ENCODE data around the gene LCN12. TPM values are rescaled to one million over a fixed set of nuclear protein-coding genes. Genes with fewer than 3 reads are reported as not detected.
A peak's percentile ranks its signal among the peaks of the same experiment; 100 is the strongest.

The LCN12 gene
- total and polyA plus RNA-seq, 2 experiments from 2014 or later = 11.4 to 19.7 TPM

DNA sequence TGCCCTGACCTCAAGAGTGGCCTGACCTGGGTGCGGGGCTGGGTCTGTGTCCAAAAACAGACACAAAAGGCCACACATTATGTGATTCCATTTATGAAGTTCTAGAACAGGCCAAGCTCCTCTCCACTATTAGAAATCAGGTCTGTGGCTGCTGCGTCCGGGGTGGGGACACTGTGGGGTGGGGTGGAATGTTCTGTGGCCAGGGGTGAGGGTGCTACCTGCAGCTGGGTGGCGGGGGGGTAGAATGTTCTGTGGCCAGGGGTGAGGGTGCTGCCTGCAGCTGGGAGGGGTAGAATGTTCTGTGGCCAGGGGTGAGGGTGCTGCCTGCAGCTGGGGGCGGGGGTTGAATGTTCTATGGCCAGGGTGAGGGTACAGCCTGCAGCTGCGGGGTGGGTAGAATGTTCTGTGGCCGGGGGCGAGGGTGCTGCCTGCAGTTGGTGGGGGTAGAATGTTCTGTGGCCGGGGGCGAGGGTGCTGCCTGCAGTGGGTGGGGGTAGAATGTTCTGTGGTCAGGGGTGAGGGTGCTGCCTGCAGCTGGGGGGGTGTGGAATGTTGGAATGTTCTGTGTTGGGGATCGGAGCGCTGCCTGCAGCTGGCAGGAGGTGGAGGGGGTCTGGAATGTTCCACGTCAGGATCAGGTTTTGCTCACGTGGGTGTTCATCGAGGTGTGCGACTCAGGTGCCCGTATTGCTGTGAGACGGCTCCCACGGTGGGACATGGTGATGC is 8.3 kb downstream of the LCN12 start:
- DNase-seq (ENCODE audit: low read depth in 1 of 2, low spot score in 1 of 2) = no peak
- TF ChIP-seq, protein P1, sequence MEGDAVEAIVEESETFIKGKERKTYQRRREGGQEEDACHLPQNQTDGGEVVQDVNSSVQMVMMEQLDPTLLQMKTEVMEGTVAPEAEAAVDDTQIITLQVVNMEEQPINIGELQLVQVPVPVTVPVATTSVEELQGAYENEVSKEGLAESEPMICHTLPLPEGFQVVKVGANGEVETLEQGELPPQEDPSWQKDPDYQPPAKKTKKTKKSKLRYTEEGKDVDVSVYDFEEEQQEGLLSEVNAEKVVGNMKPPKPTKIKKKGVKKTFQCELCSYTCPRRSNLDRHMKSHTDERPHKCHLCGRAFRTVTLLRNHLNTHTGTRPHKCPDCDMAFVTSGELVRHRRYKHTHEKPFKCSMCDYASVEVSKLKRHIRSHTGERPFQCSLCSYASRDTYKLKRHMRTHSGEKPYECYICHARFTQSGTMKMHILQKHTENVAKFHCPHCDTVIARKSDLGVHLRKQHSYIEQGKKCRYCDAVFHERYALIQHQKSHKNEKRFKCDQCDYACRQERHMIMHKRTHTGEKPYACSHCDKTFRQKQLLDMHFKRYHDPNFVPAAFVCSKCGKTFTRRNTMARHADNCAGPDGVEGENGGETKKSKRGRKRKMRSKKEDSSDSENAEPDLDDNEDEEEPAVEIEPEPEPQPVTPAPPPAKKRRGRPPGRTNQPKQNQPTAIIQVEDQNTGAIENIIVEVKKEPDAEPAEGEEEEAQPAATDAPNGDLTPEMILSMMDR (IDR thresholded peaks at IDR 0.05; ENCODE audit: low read depth, low read length) = no peak
- Histone ChIP-seq H3K27me3 (no peaks in the 10 kb centered on the region), H3K27ac (no peak overlapping the region), H3K9me3 (ENCODE audit: low read depth) (no peaks in the 10 kb centered on the region), H3K4me1 (ENCODE audit: low read depth) (no peaks in the 10 kb centered on the region), H3K36me3 (no peaks in the 10 kb centered on the region), H3K4me3 (no peak overlapping the region)

DNA sequence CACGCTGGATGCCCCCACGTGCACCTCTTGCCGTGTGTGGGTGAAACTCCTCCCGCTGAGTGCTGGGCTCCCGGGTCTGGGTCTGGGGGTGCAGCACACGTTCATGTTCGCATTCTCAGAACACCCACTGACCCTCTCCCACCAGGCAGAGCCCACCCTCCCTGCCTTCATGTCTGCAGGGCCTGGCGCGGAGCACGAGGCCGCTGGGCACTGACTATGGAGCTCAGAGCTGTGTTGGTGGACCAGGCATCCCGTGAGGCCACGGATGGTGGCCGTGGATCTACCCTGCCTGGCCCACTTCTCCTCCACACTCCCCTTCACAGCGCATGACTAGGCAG is 8.8 kb downstream of the LCN12 start:
- Histone ChIP-seq H3K4me1 (ENCODE audit: low read depth) (no peaks in the 10 kb centered on the region), H3K36me3 (no peaks in the 10 kb centered on the region), H3K9me3 (ENCODE audit: low read depth) (no peaks in the 10 kb centered on the region), H3K4me3 (no peak overlapping the region), H3K27me3 (no peaks in the 10 kb centered on the region), H3K27ac (no peak overlapping the region)
- no peak for DNase-seq (ENCODE audit: low read depth in 1 of 2, low spot score in 1 of 2)
- TF ChIP-seq, protein P1 (IDR thresholded peaks at IDR 0.05; ENCODE audit: low read depth, low read length) = no peak

DNA sequence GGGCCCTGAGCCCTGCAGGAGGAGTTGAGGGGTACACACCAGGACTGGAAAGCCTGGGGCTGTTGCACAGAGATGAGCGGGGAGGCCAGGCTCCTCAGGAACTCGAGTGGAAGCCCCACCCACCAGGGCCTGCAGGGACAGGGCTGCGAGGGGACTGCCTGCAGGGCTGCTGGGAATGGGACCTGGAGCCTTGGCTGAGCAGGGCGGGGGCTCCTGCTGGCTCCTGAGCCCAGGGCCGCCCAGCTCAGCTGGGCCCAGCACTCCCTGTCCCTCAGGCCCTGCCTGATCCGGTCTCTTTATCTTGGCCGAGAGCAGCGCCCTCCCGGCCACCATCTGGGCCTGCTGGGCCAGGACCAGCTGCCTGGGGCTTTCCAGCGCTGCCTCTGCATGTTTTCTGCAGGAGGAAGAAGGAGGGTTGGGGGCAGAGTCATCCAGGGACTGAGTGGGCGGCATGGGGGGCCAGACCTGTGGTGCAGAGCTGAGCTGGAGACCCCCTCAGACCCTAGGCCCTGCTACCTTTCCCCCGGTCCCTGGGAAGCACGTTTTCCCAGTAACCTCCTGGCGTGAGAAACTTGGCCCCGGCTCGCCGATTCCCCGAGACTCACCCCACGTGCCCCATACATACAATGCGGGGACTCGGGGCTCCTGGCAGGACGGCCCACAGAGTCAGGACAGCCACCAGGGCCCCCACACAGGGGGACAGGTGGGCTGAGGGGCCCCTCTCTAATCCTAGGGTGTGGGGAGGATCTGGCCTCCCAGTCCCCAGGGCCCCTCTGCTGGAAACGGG is 9.4 kb downstream of the LCN12 start:
- TF ChIP-seq, protein P1 (IDR thresholded peaks at IDR 0.05; ENCODE audit: low read depth, low read length) = no peak
- Histone ChIP-seq H3K4me1 (ENCODE audit: low read depth) (peaks cover 4% of the 10 kb centered on the region), H3K27ac (no peak overlapping the region), H3K27me3 (no peaks in the 10 kb centered on the region), H3K4me3 (no peak overlapping the region), H3K9me3 (ENCODE audit: low read depth) (no peaks in the 10 kb centered on the region), H3K36me3 (no peaks in the 10 kb centered on the region)
- peak in 1 of 2 donors; percentile 26 for DNase-seq (ENCODE audit: low read depth in 1 of 2, low spot score in 1 of 2)

DNA sequence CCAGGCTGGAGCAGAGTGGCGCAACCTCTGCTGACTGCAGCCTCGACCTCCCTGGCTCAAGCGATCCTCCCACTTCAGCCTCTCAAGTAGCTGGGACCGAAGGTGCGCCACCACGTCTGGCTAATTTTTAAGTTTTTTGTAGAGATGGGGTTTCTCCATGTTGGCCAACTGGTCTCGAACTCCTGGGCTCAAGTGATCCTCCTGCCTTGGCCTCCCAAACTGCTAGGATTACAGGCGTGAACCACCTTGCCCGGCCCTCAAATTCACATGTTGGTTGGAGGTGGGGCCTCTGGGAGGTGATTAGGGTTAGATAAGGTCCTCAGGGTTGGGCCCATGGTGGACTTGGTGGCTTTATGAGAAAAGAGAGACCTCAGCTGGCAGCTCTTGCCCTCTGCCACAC is 10.1 kb downstream of the LCN12 start:
- no peaks in the 10 kb centered on the region for H3K9me3 ChIP-seq (ENCODE audit: low read depth)
- H3K4me1 ChIP-seq (ENCODE audit: low read depth) = peaks cover 4% of the 10 kb centered on the region
- H3K27me3 ChIP-seq = no peaks in the 10 kb centered on the region
- H3K4me3 ChIP-seq = no peak overlapping the region
- TF ChIP-seq, protein P1 (IDR thresholded peaks at IDR 0.05; ENCODE audit: low read depth, low read length) = no peak
- DNase-seq (ENCODE audit: low read depth in 1 of 2, low spot score in 1 of 2) = no peak
- H3K36me3 ChIP-seq = no peaks in the 10 kb centered on the region
- no peak overlapping the region for H3K27ac ChIP-seq

DNA sequence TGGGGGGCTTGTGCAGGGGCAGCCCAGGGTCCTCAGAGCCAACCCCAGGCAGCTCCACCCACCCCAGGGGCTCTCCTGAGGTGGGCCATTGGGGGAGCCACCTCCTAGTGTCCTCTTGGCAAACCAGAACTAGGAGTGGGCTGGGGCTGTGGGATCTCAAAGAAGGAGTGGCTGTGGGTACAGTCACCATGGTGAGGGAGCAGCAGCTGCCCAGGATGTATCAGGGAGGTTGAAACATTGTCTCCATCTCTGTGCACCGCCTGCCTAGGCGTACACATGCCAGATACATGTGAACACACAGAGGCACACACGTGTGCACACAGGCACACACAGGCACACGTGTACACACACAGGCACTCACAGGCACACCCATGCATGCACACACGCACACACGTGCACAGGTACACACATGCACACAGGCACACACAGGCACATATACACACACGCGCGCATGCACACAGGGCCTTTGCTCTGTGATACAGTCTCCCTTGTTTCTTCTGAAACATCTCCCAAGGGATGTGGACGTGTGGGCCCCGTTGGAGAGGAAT is 10.7 kb downstream of the LCN12 start:
- Histone ChIP-seq H3K4me3 (no peak overlapping the region), H3K27me3 (no peaks in the 10 kb centered on the region), H3K9me3 (ENCODE audit: low read depth) (no peaks in the 10 kb centered on the region), H3K4me1 (ENCODE audit: low read depth) (peaks cover 4% of the 10 kb centered on the region), H3K36me3 (no peaks in the 10 kb centered on the region), H3K27ac (no peak overlapping the region)
- DNase-seq (ENCODE audit: low read depth in 1 of 2, low spot score in 1 of 2) = no peak
- TF ChIP-seq, protein P1 (IDR thresholded peaks at IDR 0.05; ENCODE audit: low read depth, low read length) = no peak
